HG03521 (cell line): ENCODE measurements around the gene PC.
A peak's percentile ranks its signal among the peaks of the same experiment; 100 is the strongest.

Source experiments
- ATAC-seq: cut with Tn5 transposase; IDR thresholded peaks from one replicate; pipeline ENCODE4 v1.9.1; 2021; ENCODE audit warnings: mild to moderate bottlenecking, moderate library complexity; ENCODE audit not compliant: unreplicated experiment

PC gene

DNA sequence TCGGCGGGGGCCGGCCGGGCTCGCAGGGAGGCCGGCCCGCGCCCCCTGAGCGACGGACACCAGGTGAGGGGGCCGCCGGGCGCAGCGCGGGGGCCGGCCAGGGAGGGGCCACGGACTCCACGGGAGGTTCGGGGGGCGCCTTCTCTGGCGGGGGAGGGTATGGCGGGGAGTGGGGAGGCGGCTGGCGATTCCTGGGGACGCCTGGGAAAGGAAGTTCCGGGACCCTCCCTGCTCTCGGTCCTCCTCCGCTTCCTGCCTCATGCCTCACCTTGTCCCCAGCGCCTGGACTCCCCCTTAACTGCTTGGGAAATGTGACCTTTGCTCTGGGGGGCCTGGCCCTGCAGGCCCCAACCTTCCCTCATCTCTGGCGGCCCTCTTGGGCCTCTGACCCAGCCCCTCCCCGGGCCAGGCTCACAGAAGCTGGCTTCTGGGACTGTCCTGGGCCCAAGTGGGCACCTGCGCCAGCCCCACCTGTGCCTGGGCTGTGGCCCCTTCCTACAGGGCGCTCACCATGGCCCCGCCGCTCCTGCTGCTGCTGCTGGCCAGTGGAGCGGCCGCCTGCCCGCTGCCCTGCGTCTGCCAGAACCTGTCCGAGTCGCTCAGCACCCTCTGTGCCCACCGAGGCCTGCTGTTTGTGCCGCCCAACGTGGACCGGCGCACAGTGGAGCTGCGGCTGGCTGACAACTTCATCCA lies 100.8 kb downstream of the PC start:
- no peak for ATAC-seq

DNA sequence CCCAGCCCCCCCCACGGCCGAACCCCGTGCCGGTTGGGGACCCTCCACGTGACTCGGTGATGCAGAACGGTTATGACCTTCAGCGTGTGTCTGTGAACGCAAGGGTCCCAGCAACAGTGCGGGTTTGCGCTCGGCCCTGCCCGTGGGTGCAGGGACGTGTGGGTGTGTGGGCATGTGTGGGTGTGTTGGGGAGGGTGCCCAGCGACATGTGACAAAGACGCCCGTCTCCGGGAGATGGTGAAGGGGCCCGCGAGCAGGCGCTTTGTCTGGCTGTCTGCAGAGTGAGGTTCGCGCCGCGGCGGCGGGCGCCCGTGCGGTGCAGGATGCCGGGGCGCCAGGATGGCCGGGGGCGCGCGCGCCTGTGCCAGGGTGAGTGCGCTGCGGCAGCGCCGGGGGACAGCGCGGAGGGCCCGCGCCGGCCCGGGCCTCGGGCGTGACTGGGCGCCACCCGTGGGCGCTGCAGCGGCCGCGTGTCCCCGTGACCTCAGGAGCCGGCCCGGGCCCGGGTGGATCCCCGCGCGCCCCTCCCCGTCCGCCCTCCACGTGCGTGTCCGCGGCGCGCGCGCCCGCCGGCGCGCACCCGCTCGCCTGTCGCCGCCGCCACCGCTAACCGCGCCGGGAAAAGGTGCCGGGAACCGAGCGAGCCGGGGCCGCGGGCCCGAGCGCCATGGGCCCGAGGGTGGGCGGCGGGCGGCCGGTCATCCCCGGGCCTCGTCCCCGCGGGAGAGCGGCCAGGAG lies 101.5 kb downstream of the PC start, which contains the start of gene LRFN4:
TSS of gene LRFN4 (plus strand) at position 569 of the 738 bp plus-strand sequence. CDS start 681 bp downstream, outside the sequence.
- peak; percentile 13 for ATAC-seq

- peak; percentile 69 for ATAC-seq
These were observed 102.3 kb downstream of the PC start for GRCh38 chr11:66855574-66856495.

DNA sequence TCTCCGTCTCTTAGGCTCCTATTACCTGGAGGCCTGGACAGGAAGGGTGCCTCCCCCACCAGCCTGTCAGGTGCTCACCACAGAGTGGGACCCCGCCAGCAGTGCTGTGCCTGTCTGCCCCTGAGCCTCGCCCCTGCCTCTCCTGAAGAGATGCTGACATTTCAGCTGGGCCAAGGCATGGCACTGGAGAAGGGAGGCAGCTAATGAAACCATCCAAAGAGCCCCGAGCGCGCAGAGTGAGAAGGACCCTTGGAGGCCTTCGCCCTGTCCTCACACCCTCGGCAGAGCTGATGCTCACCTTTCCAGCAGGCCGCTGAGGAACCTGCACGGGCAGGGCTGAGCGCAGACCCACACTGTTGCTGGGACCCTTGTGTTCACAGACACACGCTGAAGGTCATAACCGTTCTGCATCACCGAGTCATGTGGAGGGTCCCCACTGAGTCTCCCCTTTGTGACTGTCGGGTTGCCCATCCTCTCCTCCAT lies 103.4 kb downstream of the PC start:
- no peak for ATAC-seq

DNA sequence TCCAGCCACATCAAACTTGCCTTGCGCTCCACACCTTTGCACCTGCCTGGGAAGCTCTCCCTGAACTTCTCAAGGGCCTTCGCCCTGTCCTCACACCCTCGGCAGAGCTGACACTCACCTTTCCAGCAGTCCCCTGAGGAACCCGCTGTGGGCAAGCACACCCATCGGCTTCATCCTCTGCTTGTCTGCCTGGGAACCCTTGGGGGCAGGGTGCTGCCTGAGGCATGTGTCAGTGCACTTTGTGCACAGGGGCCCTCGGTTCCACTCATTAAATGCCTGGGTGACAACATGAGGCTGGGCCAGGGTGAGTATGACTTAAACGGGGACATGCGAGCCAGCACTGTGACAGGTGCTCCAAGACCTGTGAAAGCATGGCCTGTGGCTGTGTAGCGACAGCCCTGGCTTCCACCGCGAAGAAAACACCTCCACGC lies 103.9 kb downstream of the PC start:
- ATAC-seq: no peak

GRCh38 chr11:66853242-66854229 lies 104.6 kb downstream of the PC start:
- ATAC-seq: no peak

- no peak for ATAC-seq
These were observed 105.5 kb downstream of the PC start for GRCh38 chr11:66852466-66853241.

- no peak for ATAC-seq
These were observed 106.3 kb downstream of the PC start for GRCh38 chr11:66851698-66852465.

DNA sequence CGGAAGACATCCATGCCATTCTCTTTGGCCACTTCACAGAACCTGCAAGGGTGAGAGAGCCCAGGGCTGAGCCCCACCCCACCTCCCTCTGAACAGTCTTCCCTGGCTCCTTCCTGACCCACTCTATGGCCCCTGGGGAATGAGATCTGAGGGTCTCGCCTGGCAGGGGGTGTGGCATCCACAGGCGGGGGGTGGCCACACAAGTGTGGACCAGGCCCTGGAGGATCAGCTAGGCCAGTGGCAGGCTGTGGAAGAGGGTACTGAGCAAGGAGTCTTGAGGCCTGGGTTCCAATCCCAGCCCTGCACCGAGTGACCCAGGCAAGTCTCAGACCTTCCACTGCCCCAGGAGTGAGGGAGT lies 107.0 kb downstream of the PC start:
- no peak for ATAC-seq

DNA sequence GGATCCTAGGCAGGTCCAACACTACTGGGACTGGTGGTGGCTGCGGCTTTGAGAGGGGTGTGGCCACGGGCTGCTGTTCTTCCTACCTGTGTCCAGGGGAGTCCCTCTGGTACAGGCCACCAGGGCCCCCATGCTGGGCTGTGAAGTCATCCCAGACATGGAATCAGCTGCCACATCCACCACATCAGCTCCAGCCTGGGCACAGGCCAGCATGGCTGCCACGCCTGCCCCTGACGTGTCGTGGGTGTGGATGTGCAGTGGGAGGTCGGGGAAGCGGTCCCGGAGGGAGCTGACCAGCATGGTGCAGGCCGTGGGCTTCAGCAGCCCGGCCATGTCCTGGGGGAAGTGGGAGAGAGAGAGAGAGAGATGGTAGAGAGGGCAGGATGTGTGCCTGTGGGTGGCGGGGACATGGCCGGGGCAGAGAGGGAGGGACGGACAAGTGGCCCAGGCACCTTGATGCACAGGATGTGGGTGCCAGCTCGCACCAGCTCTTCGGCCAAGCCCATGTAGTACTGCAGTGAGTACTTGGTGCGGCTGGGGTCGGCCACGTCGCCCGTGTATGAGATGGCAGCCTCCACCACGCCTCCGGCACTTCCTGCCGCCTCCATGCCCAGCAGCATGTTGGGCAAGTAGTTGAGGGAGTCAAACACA lies 107.5 kb downstream of the PC start:
- no peak for ATAC-seq

GRCh38 chr11:66850235-66850587 lies 108.0 kb downstream of the PC start:
- no peak for ATAC-seq

GRCh38 chr11:66849501-66850234 lies 108.5 kb downstream of the PC start:
- no peak for ATAC-seq

GRCh38 chr11:66848671-66849500 lies 109.3 kb downstream of the PC start:
- no peak for ATAC-seq

DNA sequence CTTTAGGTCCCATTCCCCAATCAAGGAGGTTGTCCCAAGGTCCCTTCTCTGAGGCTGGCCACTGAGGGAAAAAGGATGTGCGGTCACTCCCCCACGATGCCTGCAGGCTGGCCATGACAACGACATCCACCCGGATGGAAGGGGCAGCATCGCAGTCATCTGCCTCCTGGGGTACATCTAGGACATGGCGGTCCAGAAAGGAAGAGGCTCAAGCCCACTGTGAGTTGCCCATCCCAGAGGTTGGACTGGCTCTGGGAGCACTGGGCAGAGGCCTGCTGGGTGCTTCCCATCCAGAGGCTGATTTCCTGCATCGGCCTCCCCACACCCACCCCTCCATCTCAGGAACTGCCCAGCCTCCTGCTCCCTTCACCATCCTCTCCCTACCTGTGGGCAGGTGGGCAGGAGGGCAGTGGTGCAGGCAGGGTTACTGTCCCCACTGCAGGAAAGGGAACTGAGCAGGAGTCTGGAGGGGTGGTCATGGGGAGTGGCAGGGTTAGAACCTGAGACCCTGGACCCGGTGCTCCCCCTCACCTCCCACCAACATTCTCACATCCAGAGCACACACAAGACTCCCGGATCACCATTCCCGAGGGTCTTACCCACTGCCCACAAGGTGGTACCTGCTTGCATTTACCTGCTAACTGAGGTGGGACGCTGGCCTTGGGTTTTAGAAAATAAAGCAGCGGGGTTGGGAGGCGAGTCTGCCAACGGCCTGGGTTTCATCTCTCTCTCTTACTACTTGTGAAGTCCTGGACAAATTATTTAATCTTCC lies 110.5 kb downstream of the PC start:
- ATAC-seq: no peak

DNA sequence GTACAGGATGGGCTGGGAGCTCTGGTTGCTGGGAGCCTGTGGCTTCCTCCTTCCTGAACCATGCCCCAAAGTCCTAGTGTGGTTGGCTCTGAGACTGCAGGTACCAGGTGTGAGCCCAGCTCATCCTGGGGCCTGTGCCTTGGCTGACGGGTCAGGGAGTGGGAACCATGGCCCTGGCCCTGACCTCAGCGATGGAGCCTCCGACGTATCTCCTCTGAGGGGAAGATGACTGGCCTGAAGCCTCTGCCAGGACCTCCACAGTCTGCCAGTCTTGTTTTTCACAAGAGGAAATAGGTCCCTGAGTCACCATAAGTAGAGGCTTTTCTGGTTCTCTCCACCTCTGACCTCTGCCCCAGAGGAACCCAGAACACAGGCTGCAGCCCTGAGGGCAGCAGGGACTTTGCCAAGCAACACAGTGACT lies 111.5 kb downstream of the PC start:
- no peak for ATAC-seq

DNA sequence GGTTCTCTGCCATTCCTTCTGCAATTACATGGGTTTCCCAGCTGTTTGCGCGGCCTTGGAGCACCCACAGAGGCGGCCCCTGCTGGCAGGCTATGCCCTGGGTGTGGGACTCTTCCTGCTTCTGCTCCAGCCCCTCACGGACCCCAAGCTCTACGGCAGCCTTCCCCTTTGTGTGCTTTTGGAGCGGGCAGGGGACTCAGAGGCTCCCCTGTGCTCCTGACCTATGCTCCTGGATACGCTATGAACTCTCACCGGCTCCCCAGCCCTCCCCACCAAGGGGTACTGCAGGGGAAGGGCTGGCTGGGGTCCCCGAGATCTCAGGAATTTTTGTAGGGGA lies 112.3 kb downstream of the PC start:
- ATAC-seq: no peak
